HepG2 (cell line): ENCODE results near the gene GRID1. TPM values are rescaled to one million over a fixed set of nuclear protein-coding genes. Genes with fewer than 3 reads are reported as not detected.

Source experiments
- ATAC-seq: fragments of 200-7000 bp; cut with Tn5 transposase; 3 replicates; pipeline ENCODE4 v1.9.1; 2020; ENCODE audit warnings: mild to moderate bottlenecking, moderate library complexity
- BruUV-seq: library from RNA; stranded (reverse); fragments of 400-500 nt; replicated peaks from 2 replicates; lab custom pipeline; 2021; lab: Mats Ljungman, UMichigan
- CTCF ChIA-PET: fragments of 300-600 bp; formaldehyde crosslinking; extraction: SDS; loops from one replicate; lab custom pipeline; 2021; ENCODE audit warnings: low total read pairs, inconsistent platforms, low intra/inter-chr PET ratio; lab: Yijun Ruan, JAX
- POLR2A ChIA-PET: fragments of 350-600 bp; sonication (Branson Sonifier 250); formaldehyde crosslinking; loops from one replicate; lab custom pipeline; 2020; ENCODE audit warnings: antibody characterized with exemption, inconsistent platforms; lab: Yijun Ruan, JAX
- DNase-seq: peaks from one replicate; pipeline ENCODE4 v3.0.0-alpha.2; 2015; ENCODE audit warnings: low spot score
- FAIRE-seq: peaks from 3 replicates; lab custom pipeline; 2011; peaks lifted over from hg19 to GRCh38; lab: Jason Lieb, UNC
- H2AFZ ChIP-seq: one replicate; pipeline ENCODE4 v1.6.1; 2011; ENCODE audit warnings: low read length, inconsistent platforms
- H3K27ac ChIP-seq: fragments of 300-600 bp; 3 replicates; pipeline ENCODE4 v1.8.0; 2011; ENCODE audit warnings: mixed run types, mild to moderate bottlenecking, mixed read lengths, low read length, inconsistent platforms; ENCODE audit not compliant: insufficient read depth; ENCODE audit errors: extremely low read length
- H3K27me3 ChIP-seq, 2 experiments: fragments of 200-600 bp in 1 of 2; 2 replicates in 1 of 2; 3 replicates in 1 of 2; pipeline versions ENCODE4 v1.6.0 to v1.8.0; 2011; ENCODE audit warnings: low read length in 2 of 2, mild to moderate bottlenecking in 2 of 2, moderate library complexity in 2 of 2, inconsistent platforms in 1 of 2; ENCODE audit not compliant: insufficient read depth in 2 of 2, control insufficient read depth in 1 of 2
- H3K36me3 ChIP-seq, 2 experiments: fragments of 200-600 bp in 1 of 2; replicated peaks in 1 of 2; 2 replicates in 1 of 2; 3 replicates in 1 of 2; pipeline versions ENCODE4 v1.5.1 to v1.8.0; 2011; ENCODE audit warnings: low read length in 2 of 2, inconsistent platforms in 1 of 2; ENCODE audit not compliant: insufficient read depth in 2 of 2, control insufficient read depth in 1 of 2
- H3K4me1 ChIP-seq: 2 replicates; pipeline ENCODE4 v1.5.1; 2012; ENCODE audit warnings: low read length, inconsistent platforms; ENCODE audit not compliant: insufficient read depth
- H3K4me2 ChIP-seq: 2 replicates; pipeline ENCODE4 v1.6.0; 2011; ENCODE audit warnings: low read depth, low read length, inconsistent platforms
- H3K4me3 ChIP-seq, 3 experiments: fragments of 200-600 bp in 1 of 3; sonication (generic), shearing (Covaris generic) in 1 of 3; replicated peaks in 1 of 3; 2 replicates each; pipeline ENCODE4 v1.5.1; 2011 to 2016; ENCODE audit warnings: low read length in 3 of 3, inconsistent platforms in 2 of 3, low read depth in 2 of 3, mild to moderate bottlenecking in 2 of 3, control low read depth in 1 of 3, mixed read lengths in 1 of 3; ENCODE audit not compliant: insufficient read depth in 1 of 3
- H3K79me2 ChIP-seq: one replicate; pipeline ENCODE4 v1.6.1; 2011; ENCODE audit warnings: low read length, inconsistent platforms; ENCODE audit not compliant: insufficient read depth
- H3K9ac ChIP-seq: 2 replicates; pipeline ENCODE4 v1.6.0; 2011; ENCODE audit warnings: mild to moderate bottlenecking, low read depth, low read length, inconsistent platforms; ENCODE audit not compliant: insufficient read depth
- H3K9me3 ChIP-seq: 2 replicates; pipeline ENCODE4 v1.5.1; 2012; ENCODE audit warnings: mild to moderate bottlenecking, low read length
- H4K20me1 ChIP-seq: 2 replicates; pipeline ENCODE4 v1.6.0; 2011; ENCODE audit warnings: inconsistent platforms, mild to moderate bottlenecking, low read length, moderate library complexity; ENCODE audit not compliant: insufficient read depth
- GZF1 ChIP-seq: sonication (generic); formaldehyde crosslinking; IDR thresholded peaks from 2 replicates; pipeline ENCODE4 v1.5.1; 2020; ENCODE audit warnings: mild to moderate bottlenecking, missing genetic modification reagents
- ISL2 ChIP-seq: sonication (generic); formaldehyde crosslinking; IDR thresholded peaks from 2 replicates; pipeline ENCODE4 v1.5.0; 2020; ENCODE audit warnings: missing genetic modification reagents
- MAFF ChIP-seq: IDR thresholded peaks from 2 replicates; pipeline ENCODE4 v1.6.1; 2011; ENCODE audit warnings: low read depth, low read length, improper control_type of control experiment
- MAFK ChIP-seq, 2 experiments: IDR thresholded peaks in 1 of 2; conservative IDR thresholded peaks in 1 of 2; 2 replicates each; pipeline ENCODE4 v1.6.1; 2011; ENCODE audit warnings: improper control_type of control experiment in 2 of 2, low read length in 2 of 2
- MAZ ChIP-seq, 2 experiments: sonication (generic) in 1 of 2; formaldehyde crosslinking in 1 of 2; IDR thresholded peaks; 2 replicates each; pipeline versions ENCODE4 v1.5.0 to v1.6.1; 2012 to 2020; ENCODE audit warnings: low read depth in 2 of 2, mild to moderate bottlenecking in 2 of 2, borderline replicate concordance in 1 of 2, improper control_type of control experiment in 1 of 2, low read length in 1 of 2, missing genetic modification reagents in 1 of 2, moderate library complexity in 1 of 2
- RELA ChIP-seq: sonication (generic); formaldehyde crosslinking; IDR thresholded peaks from 2 replicates; pipeline ENCODE4 v1.4.0; 2020; ENCODE audit warnings: missing genetic modification reagents
- ZNF687 ChIP-seq: sonication (generic); formaldehyde crosslinking; IDR thresholded peaks from 2 replicates; pipeline ENCODE4 v1.5.1; 2020; ENCODE audit warnings: mild to moderate bottlenecking, missing genetic modification reagents, moderate library complexity
- WGBS: methylation state at CpG from one replicate; pipeline ENCODE4 v1.1.6; 2017; ENCODE audit warnings: low lambda C conversion rate; 5-methylcytosine and 5-hydroxymethylcytosine counted together
- in situ Hi-C: cut with HindIII; loops from 2 replicates; pipeline ENCODE4 v1.10.0; 2017; ENCODE audit warnings: low pct_unique_long_range_greater_than_20kb; ENCODE audit not compliant: extremely low pct_ligation_motif_present
- intact Hi-C: fragments of 100-400 bp; cut with micrococcal nuclease; formaldehyde crosslinking; loops from one replicate; pipeline ENCODE4 v1.10.0; 2022; ENCODE audit not compliant: unreplicated experiment
- polyA plus RNA-seq, 8 experiments: library from polyadenylated mRNA; depleted of rRNA in 3 of 8; stranded (reverse) in 7 of 8; unstranded in 1 of 8; fragments of >200 nt; fragmentation: Illumina TruSeq in 4 of 8; extraction: Trizol in 4 of 8; gene quantifications; 2 replicates each; pipeline versions ENCODE4 v1.2.1 to v1.2.3, GENCODE V29; 2011 to 2016; ENCODE audit warnings: low read depth in 4 of 8, missing spikeins in 1 of 8, mixed read lengths in 1 of 8; ENCODE audit not compliant: insufficient read depth in 1 of 8
- total RNA-seq, 5 experiments: library from RNA; depleted of rRNA; stranded (reverse); fragments of >200 nt; fragmentation: Illumina TruSeq; extraction: Trizol; gene quantifications; 2 replicates each; pipeline ENCODE4 v1.2.3, GENCODE V29; 2016; ENCODE audit warnings: low read depth in 1 of 5

The GRID1 gene
- total and polyA plus RNA-seq, 2 of the 13 experiments (the other 11 are each of a cell fraction or from before 2014, with no cell fraction given): 0.05 TPM; not detected in 1

DNA sequence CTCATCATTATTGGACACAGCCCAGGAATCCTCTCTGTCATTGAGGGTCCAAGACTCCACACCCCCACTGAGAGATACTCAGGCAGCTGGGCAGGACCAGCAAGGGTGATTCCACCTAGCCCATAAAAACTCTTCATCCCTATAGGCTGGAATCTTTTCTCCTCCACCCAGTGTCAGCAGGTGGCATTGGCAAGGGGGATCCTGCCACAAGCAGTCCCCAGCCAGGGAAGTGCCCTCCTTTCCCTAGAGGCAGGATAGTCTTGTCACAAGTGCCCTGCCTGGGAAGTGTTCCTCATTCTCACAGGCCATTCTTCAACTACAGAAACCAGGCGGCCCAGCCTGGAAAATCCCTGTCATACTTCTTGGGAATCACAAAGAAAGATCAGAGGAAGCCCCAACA, 533.6 kb downstream of the GRID1 start:
- DNase-seq (no peak), ATAC-seq (no peak)
- Histone ChIP-seq H2AFZ (no peak overlapping the region), H3K4me2 (no peak overlapping the region), H3K27me3 (no peaks in the 10 kb centered on the region), H3K27ac (no peak overlapping the region), H4K20me1 (no peaks in the 10 kb centered on the region), H3K9me3 (peaks cover 9% of the 10 kb centered on the region; the same call in 1 of the 2 replicates), H3K4me1 (no peaks in the 10 kb centered on the region), H3K9ac (no peak overlapping the region), H3K36me3 (no peaks in the 10 kb centered on the region)
- in situ Hi-C loops: no loop called here
- 0% methylated on average over 1 of the region's 1 CpG for WGBS
- ChIA-PET CTCF (no interaction called here), POLR2A (no interaction called here)
- no TSS peak for BruUV-seq
- no peak for TF ChIP-seq GZF1 (CRISPR knock-in tag)
- TF ChIP-seq, all 625 proteins: peak for 0
- H3K4me3 ChIP-seq: no peak overlapping the region
- FAIRE-seq: no peak
- H3K79me2 ChIP-seq: no peaks in the 10 kb centered on the region
- intact Hi-C loops: no loop called here

- DNase-seq: no peak
- H3K4me1 ChIP-seq: no peaks in the 10 kb centered on the region
- intact Hi-C loops (no loop called here), in situ Hi-C loops (no loop called here)
- POLR2A ChIA-PET: no interaction called here
- no peak overlapping the region for H3K27ac ChIP-seq
- BruUV-seq: no TSS peak
- no peak overlapping the region for H3K4me2 ChIP-seq
- no peaks in the 10 kb centered on the region for H3K9me3 ChIP-seq
- no peaks in the 10 kb centered on the region for H3K27me3 ChIP-seq
- FAIRE-seq: no peak
- H3K9ac ChIP-seq: no peak overlapping the region
- H4K20me1 ChIP-seq: no peaks in the 10 kb centered on the region
- no peak overlapping the region for H2AFZ ChIP-seq
- no peaks in the 10 kb centered on the region for H3K36me3 ChIP-seq
- H3K79me2 ChIP-seq: no peaks in the 10 kb centered on the region
- TF ChIP-seq RELA (CRISPR knock-in tag) (no peak), MAFK (conservative IDR thresholded peaks at IDR 0.05 in 1 of 2, IDR thresholded peaks at IDR 0.05 in 1 of 2; ENCODE audit: low read length in 2 of 2) (peak; percentile 48 to 78; a peak in 3 of 4 replicates), MAZ (IDR thresholded peaks at IDR 0.05; ENCODE audit: borderline replicate concordance, low read depth, low read length) (no peak), MAZ (CRISPR knock-in tag; IDR thresholded peaks at IDR 0.05; ENCODE audit: low read depth) (no peak), ISL2 (CRISPR knock-in tag) (no peak), ZNF687 (CRISPR knock-in tag) (no peak), MAFF (peak; percentile 52; the same call in 1 of the 2 replicates)
- no peak overlapping the region for H3K4me3 ChIP-seq
- no peak for ATAC-seq
- CTCF ChIA-PET: no interaction called here
- WGBS: 0% methylated on average over 3 of the region's 3 CpGs
Measured at GRCh38 chr10:85831422-85831821, 535.2 kb downstream of the GRID1 start.
